ENCODE measurements around the gene ABI3.

The ABI3 gene

DNA sequence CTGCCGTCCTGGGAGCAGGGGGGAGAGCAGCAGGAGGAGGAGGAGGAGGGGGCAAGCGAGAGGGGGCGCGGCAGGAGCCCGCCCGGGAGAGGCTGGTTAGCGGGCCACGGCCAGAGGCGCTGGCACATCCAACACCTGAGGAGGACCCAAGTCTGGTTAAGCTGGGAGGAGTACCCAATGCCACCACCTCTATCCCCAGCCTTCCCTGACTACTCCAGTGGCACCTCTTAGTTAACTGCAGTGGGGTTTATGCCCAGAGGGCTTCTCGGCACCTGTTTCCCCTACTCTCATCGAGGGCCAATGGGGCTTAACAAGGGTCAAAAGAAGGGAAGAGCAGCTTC is 14.5 kb downstream of the ABI3 start:
- H3K4me3 ChIP-seq (ENCODE audit: low read depth, low read length), result no peak overlapping the region
- no peak for DNase-seq (ENCODE audit: low read depth)
- TF ChIP-seq, protein P1, sequence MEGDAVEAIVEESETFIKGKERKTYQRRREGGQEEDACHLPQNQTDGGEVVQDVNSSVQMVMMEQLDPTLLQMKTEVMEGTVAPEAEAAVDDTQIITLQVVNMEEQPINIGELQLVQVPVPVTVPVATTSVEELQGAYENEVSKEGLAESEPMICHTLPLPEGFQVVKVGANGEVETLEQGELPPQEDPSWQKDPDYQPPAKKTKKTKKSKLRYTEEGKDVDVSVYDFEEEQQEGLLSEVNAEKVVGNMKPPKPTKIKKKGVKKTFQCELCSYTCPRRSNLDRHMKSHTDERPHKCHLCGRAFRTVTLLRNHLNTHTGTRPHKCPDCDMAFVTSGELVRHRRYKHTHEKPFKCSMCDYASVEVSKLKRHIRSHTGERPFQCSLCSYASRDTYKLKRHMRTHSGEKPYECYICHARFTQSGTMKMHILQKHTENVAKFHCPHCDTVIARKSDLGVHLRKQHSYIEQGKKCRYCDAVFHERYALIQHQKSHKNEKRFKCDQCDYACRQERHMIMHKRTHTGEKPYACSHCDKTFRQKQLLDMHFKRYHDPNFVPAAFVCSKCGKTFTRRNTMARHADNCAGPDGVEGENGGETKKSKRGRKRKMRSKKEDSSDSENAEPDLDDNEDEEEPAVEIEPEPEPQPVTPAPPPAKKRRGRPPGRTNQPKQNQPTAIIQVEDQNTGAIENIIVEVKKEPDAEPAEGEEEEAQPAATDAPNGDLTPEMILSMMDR (IDR thresholded peaks at IDR 0.05; ENCODE audit: insufficient read depth, low read depth, low read length, missing control alignments), result no peak

DNA sequence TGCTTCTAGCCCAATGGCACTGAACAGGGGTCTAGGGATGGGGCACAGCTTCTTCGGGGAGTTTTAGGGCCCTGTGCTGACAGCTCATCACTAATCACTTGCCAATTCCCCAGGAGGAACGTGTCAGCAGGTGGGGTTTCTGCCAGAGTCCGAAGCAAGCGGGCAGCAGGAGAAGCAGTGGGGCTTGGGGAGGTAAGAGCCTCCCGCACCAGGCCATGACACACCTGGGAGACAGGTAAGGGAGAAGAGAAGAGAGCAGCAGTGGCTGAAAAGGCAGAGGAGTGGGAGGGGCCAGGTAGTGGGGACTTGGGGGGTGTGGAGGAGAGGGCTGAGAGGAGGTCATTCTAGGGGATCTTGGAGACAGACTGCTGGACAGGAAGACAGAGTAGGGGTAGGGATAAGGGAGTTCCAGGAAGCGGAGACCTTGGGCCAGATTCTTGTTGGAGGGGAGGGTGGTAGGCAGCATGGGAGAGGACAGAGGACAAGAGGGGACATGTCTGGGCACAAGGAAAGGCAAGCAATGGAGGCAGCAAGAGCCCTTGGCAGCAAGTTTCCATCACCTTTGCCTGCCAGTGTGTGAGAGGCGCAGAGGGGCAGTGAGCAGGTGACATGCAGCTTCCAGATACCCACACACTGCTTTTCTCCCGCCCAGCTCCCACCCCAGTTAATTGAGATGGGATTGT is 15.2 kb downstream of the ABI3 start:
- TF ChIP-seq, protein P1 (IDR thresholded peaks at IDR 0.05; ENCODE audit: insufficient read depth, low read depth, low read length, missing control alignments), result no peak

DNA sequence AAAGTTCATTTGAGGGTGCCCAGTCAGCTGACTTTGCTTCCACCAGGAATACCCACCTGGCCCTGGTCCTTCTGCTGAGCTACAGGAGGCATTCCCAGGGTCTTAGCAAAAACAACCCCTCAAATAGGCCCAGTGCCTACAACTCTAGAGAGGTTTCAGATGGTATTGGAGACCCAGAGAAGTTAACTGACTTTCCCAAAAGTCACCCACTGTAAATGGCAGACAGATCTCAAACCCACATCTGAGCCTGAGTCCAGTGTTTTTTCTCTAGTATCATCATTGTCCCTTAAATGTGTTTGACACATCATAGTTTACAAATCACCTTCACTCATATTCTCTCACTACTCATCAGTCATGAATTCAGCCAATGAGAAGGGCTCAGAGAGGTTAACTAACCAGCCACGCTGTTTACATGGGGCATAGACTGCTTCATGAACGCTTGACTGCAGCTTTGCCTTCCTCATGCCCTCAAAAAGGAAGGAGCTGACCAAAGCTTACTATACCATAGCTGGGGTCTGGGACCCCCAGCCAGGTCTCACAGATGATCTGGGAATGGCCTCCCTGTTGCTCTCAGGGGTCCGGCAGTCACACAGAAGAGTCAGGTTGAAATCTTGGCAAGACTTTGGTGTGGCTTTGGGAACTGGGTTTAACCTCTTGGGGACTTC is 16.4 kb downstream of the ABI3 start:
- DNase-seq (ENCODE audit: low read depth), result no peak
- TF ChIP-seq, protein P1 (IDR thresholded peaks at IDR 0.05; ENCODE audit: insufficient read depth, low read depth, low read length, missing control alignments), result no peak
- no peak overlapping the region for H3K4me3 ChIP-seq (ENCODE audit: low read depth, low read length)

More for the DNA sequence above, 15.2 kb downstream of the ABI3 start:
- no peak overlapping the region for H3K4me3 ChIP-seq (ENCODE audit: low read depth, low read length)
- no peak for DNase-seq (ENCODE audit: low read depth)

DNA sequence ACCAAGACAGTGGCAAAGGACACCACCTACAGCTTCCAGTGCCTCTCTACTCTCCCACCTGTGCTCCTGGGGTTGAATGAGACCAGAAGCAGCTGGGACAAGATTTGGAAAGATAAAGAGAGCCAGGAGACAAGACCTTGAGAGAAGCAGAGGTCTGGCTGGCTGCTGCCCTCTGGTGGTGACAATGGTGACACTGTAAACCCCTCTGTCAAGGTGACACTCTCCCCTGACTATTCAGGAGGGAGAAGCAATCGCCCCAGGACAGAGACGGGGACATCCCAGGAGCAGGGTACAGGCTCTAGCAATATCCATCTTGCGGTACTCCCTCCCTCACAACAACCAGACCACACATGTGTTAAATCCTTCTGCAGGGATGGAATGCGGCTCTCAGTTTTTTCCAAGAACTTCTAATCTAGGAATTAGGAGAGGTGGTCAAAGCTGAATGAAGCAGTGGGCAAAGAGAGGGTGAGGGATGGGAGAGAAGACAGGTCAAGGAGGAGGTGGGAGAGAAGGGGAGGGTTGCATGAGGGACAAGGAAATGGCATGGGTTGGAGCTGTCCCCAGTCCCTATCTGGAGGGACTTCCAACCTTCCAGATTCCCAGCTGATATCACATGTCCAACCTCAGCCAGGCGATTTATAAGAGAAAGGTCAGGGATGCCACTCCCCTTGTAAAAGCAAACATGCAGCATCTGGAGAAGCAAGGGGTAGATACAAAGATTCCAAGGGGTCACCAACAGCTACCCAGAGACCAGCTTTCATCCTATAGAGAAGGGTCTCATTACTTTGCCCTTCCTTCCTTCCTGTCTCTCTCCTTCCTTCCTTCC is 17.1 kb downstream of the ABI3 start:
- H3K4me3 ChIP-seq (ENCODE audit: low read depth, low read length), result no peak overlapping the region
- TF ChIP-seq, protein P1 (IDR thresholded peaks at IDR 0.05; ENCODE audit: insufficient read depth, low read depth, low read length, missing control alignments), result peak; percentile 87
- peak; percentile 88 for DNase-seq (ENCODE audit: low read depth)

DNA sequence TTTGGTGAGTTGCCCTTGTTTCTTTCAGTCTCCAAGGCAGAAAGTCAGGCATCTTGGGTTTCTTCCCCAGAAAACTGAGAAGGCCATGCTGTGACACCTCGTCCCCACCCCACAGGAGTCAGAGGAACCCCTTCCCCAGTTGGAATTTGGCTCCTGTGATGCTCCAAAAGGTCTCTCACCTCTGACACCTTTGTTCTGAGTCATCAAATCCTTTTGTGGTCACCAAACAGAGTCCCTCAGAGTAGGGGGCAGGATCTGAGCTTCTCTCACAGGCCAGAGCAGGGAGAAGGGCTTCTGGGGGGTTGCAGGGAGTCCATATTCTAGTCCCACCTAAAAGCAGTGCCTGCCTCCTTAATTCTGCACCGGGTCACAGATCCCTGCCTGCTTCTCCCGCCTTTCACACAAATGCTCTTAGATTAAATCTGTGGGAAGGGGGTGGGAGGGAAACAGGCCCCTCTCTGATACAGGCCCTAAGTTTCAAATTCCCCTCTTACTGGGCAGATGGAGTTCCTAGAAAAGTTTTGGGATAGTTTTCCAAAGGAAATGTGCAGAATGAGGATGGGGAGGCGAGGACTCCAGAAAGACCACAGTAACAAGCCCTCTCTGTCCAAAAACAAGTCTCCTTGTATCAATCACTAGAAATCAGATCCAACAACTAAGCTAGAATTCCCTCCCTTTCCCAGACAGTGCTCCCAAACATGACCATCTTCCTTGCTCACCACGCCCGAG is 18.7 kb downstream of the ABI3 start:
- H3K4me3 ChIP-seq (ENCODE audit: low read depth, low read length), result no peak overlapping the region
- TF ChIP-seq, protein P1 (IDR thresholded peaks at IDR 0.05; ENCODE audit: insufficient read depth, low read depth, low read length, missing control alignments), result no peak
- DNase-seq (ENCODE audit: low read depth), result no peak

DNA sequence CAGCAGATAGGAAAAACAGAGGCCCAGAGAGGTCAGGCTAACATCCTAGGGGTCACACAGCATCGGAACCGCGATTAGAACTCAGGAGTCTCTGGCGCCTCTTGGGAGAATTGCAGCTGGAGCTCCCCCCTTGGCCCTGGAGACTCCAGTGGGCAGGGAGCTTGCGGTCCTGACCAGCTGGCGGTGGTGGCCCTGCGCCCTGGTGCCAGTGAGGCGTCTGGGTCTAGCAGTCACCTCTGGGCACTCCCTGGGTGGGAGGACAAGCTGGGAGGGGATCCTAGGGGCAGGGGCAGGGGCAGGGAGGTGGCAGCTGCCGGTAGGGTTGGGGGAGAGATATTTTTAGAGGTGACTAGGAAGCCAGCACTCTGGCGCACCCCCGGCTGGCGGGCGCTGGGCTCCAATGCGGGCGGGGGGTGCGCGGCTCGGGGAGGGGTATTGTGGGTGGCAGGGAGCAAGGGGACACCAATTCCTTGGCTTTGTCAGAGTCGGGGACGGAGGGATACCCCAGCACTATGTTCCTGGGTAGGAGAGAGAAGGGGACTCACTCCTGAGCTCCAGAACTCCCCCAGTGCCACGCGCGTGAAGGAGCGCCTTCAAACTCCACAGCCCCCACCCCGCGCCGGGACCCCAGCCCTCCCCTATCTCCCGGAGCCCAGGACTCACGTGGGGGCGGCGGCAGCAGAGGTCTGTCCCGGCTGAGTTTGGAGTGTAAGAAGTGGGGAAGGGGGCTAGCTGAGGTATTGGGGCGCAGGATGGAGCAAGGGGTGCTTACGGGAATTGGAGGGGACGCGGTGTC is 19.5 kb downstream of the ABI3 start:
- DNase-seq (ENCODE audit: low read depth), result no peak
- peak overlapping the region; percentile 61 for H3K4me3 ChIP-seq (ENCODE audit: low read depth, low read length)
- TF ChIP-seq, protein P1 (IDR thresholded peaks at IDR 0.05; ENCODE audit: insufficient read depth, low read depth, low read length, missing control alignments), result no peak
